Spleen (tissue), 11 donors: Measurements from ENCODE around the gene COQ5. TPM values are rescaled to one million over a fixed set of nuclear protein-coding genes. Genes with fewer than 3 reads are reported as not detected.

Experiments
- DNase-seq: peaks from one replicate; pipeline ENCODE4 v3.0.0-alpha.2; 2020
- H3K27ac ChIP-seq, 8 donors: fragments of 200-600 bp; sonication (generic) in 7 of 8; 1 replicate in 4 of 8; 2 replicates in 4 of 8; pipeline versions ENCODE4 v1.5.0 to v1.8.0; 2016 to 2021; ENCODE audit warnings: inconsistent platforms in 4 of 8, mild to moderate bottlenecking in 4 of 8, moderate library complexity in 1 of 8
- H3K27me3 ChIP-seq, 7 donors: fragments of 200-600 bp; sonication (generic) in 6 of 7; replicated peaks in 1 of 7; 1 replicate in 4 of 7; 2 replicates in 3 of 7; pipeline versions ENCODE4 v1.5.0 to v1.8.0; 2016 to 2021; ENCODE audit warnings: inconsistent platforms in 3 of 7, mild to moderate bottlenecking in 1 of 7
- H3K36me3 ChIP-seq, 6 donors: fragments of 200-600 bp; sonication (generic) in 5 of 6; 1 replicate in 4 of 6; 2 replicates in 2 of 6; pipeline versions ENCODE4 v1.5.0 to v1.8.0; 2016 to 2021; ENCODE audit warnings: inconsistent platforms in 2 of 6
- H3K4me1 ChIP-seq, 6 donors: fragments of 200-600 bp; sonication (generic) in 5 of 6; 1 replicate in 3 of 6; 2 replicates in 3 of 6; pipeline versions ENCODE4 v1.5.0 to v1.8.0; 2016 to 2021; ENCODE audit warnings: inconsistent platforms in 3 of 6
- H3K4me3 ChIP-seq, 8 donors: fragments of 200-600 bp; sonication (generic) in 7 of 8; 1 replicate in 4 of 8; 2 replicates in 4 of 8; pipeline versions ENCODE4 v1.5.0 to v1.8.0; 2016 to 2021; ENCODE audit warnings: inconsistent platforms in 4 of 8, mild to moderate bottlenecking in 4 of 8, moderate library complexity in 2 of 8
- H3K9me3 ChIP-seq, 8 donors: fragments of 200-600 bp; sonication (generic) in 7 of 8; 1 replicate in 4 of 8; 2 replicates in 4 of 8; pipeline versions ENCODE4 v1.5.0 to v1.8.0; 2016 to 2021; ENCODE audit warnings: inconsistent platforms in 4 of 8
- POLR2A ChIP-seq, 3 donors: fragments of 450-650 bp; IDR thresholded peaks; one replicate each; pipeline ENCODE4 v1.5.1; 2017; ENCODE audit warnings: antibody characterized with exemption in 3 of 3, mild to moderate bottlenecking in 1 of 3
- POLR2AphosphoS5 ChIP-seq, 3 donors: sonication (generic); formaldehyde crosslinking; IDR thresholded peaks; one replicate each; pipeline ENCODE4 v1.5.1; 2017; ENCODE audit warnings: antibody characterized with exemption in 3 of 3
- WGBS, 5 donors: extraction: QIAGEN DNeasy Blood & Tissue Kit in 3 of 5; methylation state at CpG; one replicate each; pipeline versions ENCODE4 v1.1.5 to v1.1.7; 2013 to 2018; 5-methylcytosine and 5-hydroxymethylcytosine counted together
- intact Hi-C: fragments of 100-400 bp; cut with DNase I; formaldehyde crosslinking; loops from one replicate; pipeline ENCODE4 v1.15.0; 2023; ENCODE audit warnings: low total_unique reads
- polyA plus RNA-seq, 3 donors: library from polyadenylated mRNA; stranded (reverse); fragments of 200-250 nt; gene quantifications; one replicate each; pipeline ENCODE4 v1.2.1, GENCODE V29; 2013
- total RNA-seq, 7 donors: library from RNA; depleted of rRNA in 3 of 7; stranded (reverse); fragments of >200 nt in 3 of 7; fragmentation: NEBNext Ultra II Directional in 4 of 7; extraction: Animal tissue kit (Norgen Biotek cat#: 25700) in 4 of 7; gene quantifications; one replicate each; pipeline versions ENCODE4 v1.1.0 to v1.2.1, GENCODE V29; 2016 to 2021
- TF ChIP-seq, protein P1 (sequence below), 11 experiments: fragments of 200-600 bp in 7 of 11; fragments of 450-650 bp in 4 of 11; sonication (generic) in 4 of 11; IDR thresholded peaks in 8 of 11; conservative IDR thresholded peaks in 3 of 11; 1 replicate in 7 of 11; 2 replicates in 4 of 11; pipeline versions ENCODE4 v1.4.0 to v1.8.0; 2016 to 2021; ENCODE audit warnings: antibody characterized with exemption in 11 of 11, inconsistent platforms in 4 of 11, mild to moderate bottlenecking in 1 of 11
- donor health status: healthy with polysubstance abuse.
- donor health status: DM: no; HTN: no; CAD: no; lungs with moderate emphysema.
- donor health status: DM: no; HTN: no; CAD: no.
- donor health status: Bipolar disorder and iron deficiency.
- donor health status: healthy.
- donor health status: DM: no; HTN: no; CAD: no.
- donor health status: DM: yes; HTN: yes; CAD: no.

Gene COQ5
- total and polyA plus RNA-seq, 10 donors: 18.6 to 34.6 (median 23.7) TPM

DNA sequence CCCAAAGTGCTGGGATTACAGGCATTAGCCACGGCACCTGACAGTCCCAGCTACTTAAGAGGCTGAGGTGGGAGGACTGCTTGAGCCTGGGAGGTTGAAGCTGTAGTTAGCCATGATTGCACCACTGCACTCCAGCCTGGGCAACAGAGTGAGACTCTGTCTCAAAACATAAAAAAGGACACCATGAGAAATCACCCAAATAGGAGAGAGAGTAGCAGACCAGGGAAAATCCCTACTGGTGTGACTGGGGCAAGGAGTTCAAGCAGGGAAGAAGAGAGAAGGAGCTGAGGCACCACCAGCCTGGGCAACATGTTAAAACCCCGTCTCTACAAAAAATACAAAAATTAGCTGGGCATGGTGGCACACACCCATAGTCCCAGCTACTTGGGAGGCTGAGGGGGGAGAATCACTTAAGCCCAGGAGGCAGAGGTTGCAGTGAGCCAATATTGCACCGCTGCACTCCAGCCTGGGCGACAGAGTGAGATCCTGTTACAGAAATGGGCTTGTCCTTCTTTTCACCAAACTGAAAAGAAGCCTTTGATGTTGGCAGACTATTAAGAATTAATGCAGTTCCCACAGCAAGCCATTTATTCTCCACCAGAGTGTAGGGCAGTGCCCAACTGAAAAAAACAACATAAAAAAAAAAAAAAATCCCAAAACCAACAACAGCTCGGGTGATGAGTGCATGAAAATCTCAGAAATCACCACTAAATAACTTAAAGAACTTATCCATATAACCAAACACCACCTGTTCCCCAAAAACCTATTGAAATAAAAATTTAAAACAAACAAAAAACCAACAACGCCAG, 54.9 kb downstream of the COQ5 start:
- H3K36me3 ChIP-seq: no peaks in the 10 kb centered on the region
- H3K4me3 ChIP-seq: no peak overlapping the region
- H3K9me3 ChIP-seq: no peaks in the 10 kb centered on the region
- H3K27me3 ChIP-seq: no peaks in the 10 kb centered on the region
- TF ChIP-seq POLR2A (IDR thresholded peaks at IDR 0.05) (no peak), POLR2AphosphoS5 (IDR thresholded peaks at IDR 0.05) (no peak)
- TF ChIP-seq, protein P1, sequence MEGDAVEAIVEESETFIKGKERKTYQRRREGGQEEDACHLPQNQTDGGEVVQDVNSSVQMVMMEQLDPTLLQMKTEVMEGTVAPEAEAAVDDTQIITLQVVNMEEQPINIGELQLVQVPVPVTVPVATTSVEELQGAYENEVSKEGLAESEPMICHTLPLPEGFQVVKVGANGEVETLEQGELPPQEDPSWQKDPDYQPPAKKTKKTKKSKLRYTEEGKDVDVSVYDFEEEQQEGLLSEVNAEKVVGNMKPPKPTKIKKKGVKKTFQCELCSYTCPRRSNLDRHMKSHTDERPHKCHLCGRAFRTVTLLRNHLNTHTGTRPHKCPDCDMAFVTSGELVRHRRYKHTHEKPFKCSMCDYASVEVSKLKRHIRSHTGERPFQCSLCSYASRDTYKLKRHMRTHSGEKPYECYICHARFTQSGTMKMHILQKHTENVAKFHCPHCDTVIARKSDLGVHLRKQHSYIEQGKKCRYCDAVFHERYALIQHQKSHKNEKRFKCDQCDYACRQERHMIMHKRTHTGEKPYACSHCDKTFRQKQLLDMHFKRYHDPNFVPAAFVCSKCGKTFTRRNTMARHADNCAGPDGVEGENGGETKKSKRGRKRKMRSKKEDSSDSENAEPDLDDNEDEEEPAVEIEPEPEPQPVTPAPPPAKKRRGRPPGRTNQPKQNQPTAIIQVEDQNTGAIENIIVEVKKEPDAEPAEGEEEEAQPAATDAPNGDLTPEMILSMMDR (IDR thresholded peaks at IDR 0.05 in 8 of 11, conservative IDR thresholded peaks at IDR 0.05 in 3 of 11): no peak
- WGBS, 5 donors: 78 to 86% (median 82%) methylated on average over 6 of the region's 6 CpGs
- H3K4me1 ChIP-seq: peaks cover 4 to 57% (median 26%) of the 10 kb centered on the region in 6 donors
- no peak for DNase-seq
- intact Hi-C loops: no loop called here
- H3K27ac ChIP-seq: peak overlapping the region in 1 of 8 donors; percentile 22

DNA sequence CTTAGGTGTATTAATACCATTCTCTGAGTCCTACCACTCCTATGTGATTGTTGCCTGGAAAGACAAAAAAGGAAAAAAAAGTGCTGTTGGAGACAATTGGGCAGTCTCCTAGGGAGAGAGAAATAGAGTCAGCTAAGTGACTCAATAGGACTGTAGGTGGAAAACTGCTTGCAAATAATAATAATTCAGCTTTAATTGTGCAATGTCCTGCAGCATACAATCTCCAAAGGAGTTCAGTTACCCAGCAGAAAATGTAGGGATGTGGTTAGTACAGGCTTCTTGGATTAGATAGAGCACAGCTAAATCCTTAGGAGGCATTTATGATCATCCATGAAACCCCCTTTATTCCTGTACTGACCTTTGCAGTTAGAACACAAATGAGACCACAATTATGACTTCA, 56.4 kb downstream of the COQ5 start:
- Histone ChIP-seq H3K27me3 (no peaks in the 10 kb centered on the region), H3K4me3 (no peak overlapping the region), H3K9me3 (no peaks in the 10 kb centered on the region), H3K4me1 (peaks cover 6 to 69% (median 36%) of the 10 kb centered on the region in 6 donors), H3K36me3 (peaks cover 0 to 3% (median under 1%) of the 10 kb centered on the region in 6 donors), H3K27ac (no peak overlapping the region)
- no peak for DNase-seq
- no peak for TF ChIP-seq POLR2A (IDR thresholded peaks at IDR 0.05)
- TF ChIP-seq POLR2AphosphoS5 (IDR thresholded peaks at IDR 0.05): no peak
- TF ChIP-seq, protein P1 (IDR thresholded peaks at IDR 0.05 in 8 of 11, conservative IDR thresholded peaks at IDR 0.05 in 3 of 11): no peak
- intact Hi-C loops: no loop called here

DNA sequence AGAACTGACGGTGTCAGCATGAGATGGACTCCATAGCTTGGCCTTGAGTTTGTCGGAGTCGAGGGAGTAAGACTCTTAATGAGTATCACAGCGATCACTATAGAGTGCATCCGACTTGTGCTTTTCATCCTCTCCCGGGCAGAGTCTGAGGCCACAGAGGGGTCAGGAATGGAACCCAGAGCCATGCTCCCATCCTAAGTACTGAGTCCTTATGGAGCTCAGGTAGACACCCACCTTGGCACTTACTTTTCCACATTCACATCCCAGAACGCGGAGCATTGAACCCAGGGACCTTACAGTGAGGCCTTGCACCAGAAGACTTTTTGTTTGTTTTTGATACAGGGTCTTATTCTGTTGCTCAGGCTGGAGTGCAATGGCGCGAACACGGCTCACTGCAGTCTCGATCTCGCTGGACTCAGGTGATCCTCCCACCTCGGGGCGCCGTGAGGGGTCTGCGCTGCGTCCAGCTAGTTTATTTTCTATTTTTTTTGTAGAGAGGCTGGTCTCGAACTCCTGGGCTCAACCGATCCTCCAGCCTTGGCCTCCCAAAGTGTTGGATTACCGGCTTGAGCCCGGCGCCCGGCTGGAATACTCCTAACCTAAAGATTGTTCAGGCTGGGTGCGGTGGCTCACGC, 58.7 kb downstream of the COQ5 start:
- Histone ChIP-seq H3K9me3 (no peaks in the 10 kb centered on the region), H3K27me3 (no peaks in the 10 kb centered on the region), H3K27ac (peak overlapping the region; percentile 93 to 99 (median 98)), H3K4me3 (peak overlapping the region; percentile 88 to 97 (median 94)), H3K4me1 (peaks cover 28 to 81% (median 57%) of the 10 kb centered on the region in 6 donors), H3K36me3 (peaks cover 0 to 25% (median 16%) of the 10 kb centered on the region in 6 donors)
- WGBS, 5 donors: 65 to 74% (median 71%) methylated on average over 26 of the region's 26 CpGs
- TF ChIP-seq POLR2AphosphoS5 (IDR thresholded peaks at IDR 0.05) (no peak), POLR2A (IDR thresholded peaks at IDR 0.05) (no peak)
- TF ChIP-seq, protein P1 (IDR thresholded peaks at IDR 0.05 in 8 of 11, conservative IDR thresholded peaks at IDR 0.05 in 3 of 11): no peak
- DNase-seq: peak; percentile 74
- intact Hi-C loops: no loop called here
